Upper lobe of left lung (tissue), 6 donors: ENCODE data around the gene PLBD2. TPM values are rescaled to one million over a fixed set of nuclear protein-coding genes. Genes with fewer than 3 reads are reported as not detected.

Experiments used
- ATAC-seq, 2 donors: fragments of 200-7000 bp; cut with Tn5 transposase; one replicate each; pipeline ENCODE4 v1.9.1; 2022; ENCODE audit warnings: mild to moderate bottlenecking in 2 of 2, moderate library complexity in 2 of 2; ENCODE audit not compliant: low FRiP score in 2 of 2
- DNase-seq, 2 donors: peaks; one replicate each; pipeline ENCODE4 v3.0.0-alpha.2; 2019 to 2020
- H3K27ac ChIP-seq, 4 donors: fragments of 200-600 bp; sonication (generic); one replicate each; pipeline ENCODE4 v1.5.1; 2016 to 2019
- H3K27me3 ChIP-seq, 4 donors: fragments of 200-600 bp; sonication (generic); one replicate each; pipeline ENCODE4 v1.5.1; 2017 to 2019
- H3K36me3 ChIP-seq, 4 donors: fragments of 200-600 bp; sonication (generic); one replicate each; pipeline ENCODE4 v1.5.1; 2016 to 2019
- H3K4me1 ChIP-seq, 4 donors: fragments of 200-600 bp; sonication (generic); one replicate each; pipeline ENCODE4 v1.5.1; 2018 to 2019
- H3K4me3 ChIP-seq, 4 donors: fragments of 200-600 bp; sonication (generic); one replicate each; pipeline ENCODE4 v1.5.1; 2017 to 2019; ENCODE audit warnings: mild to moderate bottlenecking in 2 of 4, moderate library complexity in 1 of 4
- H3K9me3 ChIP-seq, 4 donors: fragments of 200-600 bp; sonication (generic); one replicate each; pipeline ENCODE4 v1.5.1; 2018 to 2019
- EP300 ChIP-seq, 4 donors: sonication (generic); formaldehyde crosslinking; IDR thresholded peaks; one replicate each; pipeline ENCODE4 v1.5.1; 2017; ENCODE audit warnings: antibody characterized with exemption in 4 of 4, control low read depth in 2 of 4
- POLR2A ChIP-seq, 4 donors: fragments of 450-650 bp; IDR thresholded peaks; one replicate each; pipeline ENCODE4 v1.5.1; 2016 to 2017; ENCODE audit warnings: antibody characterized with exemption in 4 of 4, mild to moderate bottlenecking in 2 of 4
- POLR2AphosphoS5 ChIP-seq, 2 donors: sonication (generic); formaldehyde crosslinking; IDR thresholded peaks; one replicate each; pipeline ENCODE4 v1.5.1; 2017; ENCODE audit warnings: antibody characterized with exemption in 2 of 2
- WGBS, 2 donors: methylation state at CpG; one replicate each; pipeline ENCODE4 v1.1.5; 2017 to 2018; 5-methylcytosine and 5-hydroxymethylcytosine counted together
- total RNA-seq, 6 donors: library from RNA; depleted of rRNA in 4 of 6; stranded (reverse); fragments of >200 nt in 4 of 6; gene quantifications; one replicate each; pipeline versions ENCODE4 v1.1.0 to v1.2.1, GENCODE V29; 2016 to 2021
- TF ChIP-seq, protein P1 (sequence below), 6 experiments: fragments of 450-650 bp in 4 of 6; fragments of 200-600 bp in 2 of 6; sonication (generic) in 2 of 6; IDR thresholded peaks; one replicate each; pipeline ENCODE4 v1.5.1; 2016 to 2019; ENCODE audit warnings: antibody characterized with exemption in 6 of 6
- donor health status: DM: no; HTN: no; CAD: no; lungs with moderate emphysema.
- donor health status: DM: no; HTN: yes; CAD: no; lungs with severe emphysema.

Gene PLBD2
- total RNA-seq, 6 donors from 2014 or later, result 19.5 to 60.0 (median 46.4) TPM

DNA sequence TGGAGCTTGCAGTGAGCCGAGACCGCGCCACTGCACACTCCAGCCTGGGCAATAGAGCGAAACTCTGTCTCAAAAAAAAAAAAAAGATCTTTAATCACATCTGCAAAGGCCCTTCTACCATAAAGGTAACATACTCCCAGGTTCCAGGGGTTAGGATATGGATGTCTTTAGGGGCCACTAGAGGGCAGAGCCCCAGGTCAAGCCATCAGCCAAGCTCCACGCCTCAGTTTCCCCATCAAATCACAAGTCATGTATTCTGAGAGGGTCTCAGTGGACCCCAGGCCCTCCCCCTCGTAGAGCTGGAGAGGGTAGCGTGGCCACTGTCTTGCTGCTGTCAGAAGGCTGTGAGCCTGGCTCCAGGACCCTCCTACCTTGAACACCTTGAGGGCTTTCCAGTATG is 42.2 kb upstream of the PLBD2 start:
- peaks cover 19 to 97% (median 82%) of the 10 kb centered on the region in 4 donors for H3K36me3 ChIP-seq
- no peak for ATAC-seq

DNA sequence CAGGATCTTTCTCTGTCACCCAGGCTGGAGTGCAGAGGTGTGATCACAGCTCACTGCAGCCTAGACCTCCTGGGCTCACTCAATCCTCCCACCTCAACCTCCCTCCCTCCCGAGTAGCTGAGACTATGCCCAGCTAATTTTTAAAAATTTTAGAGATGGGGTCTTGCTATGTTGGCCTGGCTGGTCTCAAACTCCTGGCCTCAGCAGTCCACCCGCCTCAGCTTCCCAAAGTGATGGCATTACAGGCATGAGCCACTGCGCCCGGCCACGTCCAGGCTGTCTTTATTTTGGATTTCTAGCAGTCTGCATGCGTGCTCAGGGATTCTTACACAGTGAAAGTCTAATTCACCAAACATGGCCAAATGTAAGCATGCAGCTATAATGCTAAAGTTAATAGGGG is 41.3 kb upstream of the PLBD2 start:
- Histone ChIP-seq H3K4me3 (no peak overlapping the region), H3K9me3 (no peaks in the 10 kb centered on the region), H3K27me3 (no peaks in the 10 kb centered on the region), H3K36me3 (peaks cover 19 to 90% (median 80%) of the 10 kb centered on the region in 4 donors), H3K27ac (no peak overlapping the region), H3K4me1 (no peaks in the 10 kb centered on the region)
- DNase-seq (no peak), ATAC-seq (no peak)
- WGBS, 2 donors, result 94 to 95% methylated on average over 6 of the region's 6 CpGs
- TF ChIP-seq POLR2AphosphoS5 (IDR thresholded peaks at IDR 0.05), result no peak
- TF ChIP-seq EP300 (IDR thresholded peaks at IDR 0.05), result no peak
- TF ChIP-seq, protein P1, sequence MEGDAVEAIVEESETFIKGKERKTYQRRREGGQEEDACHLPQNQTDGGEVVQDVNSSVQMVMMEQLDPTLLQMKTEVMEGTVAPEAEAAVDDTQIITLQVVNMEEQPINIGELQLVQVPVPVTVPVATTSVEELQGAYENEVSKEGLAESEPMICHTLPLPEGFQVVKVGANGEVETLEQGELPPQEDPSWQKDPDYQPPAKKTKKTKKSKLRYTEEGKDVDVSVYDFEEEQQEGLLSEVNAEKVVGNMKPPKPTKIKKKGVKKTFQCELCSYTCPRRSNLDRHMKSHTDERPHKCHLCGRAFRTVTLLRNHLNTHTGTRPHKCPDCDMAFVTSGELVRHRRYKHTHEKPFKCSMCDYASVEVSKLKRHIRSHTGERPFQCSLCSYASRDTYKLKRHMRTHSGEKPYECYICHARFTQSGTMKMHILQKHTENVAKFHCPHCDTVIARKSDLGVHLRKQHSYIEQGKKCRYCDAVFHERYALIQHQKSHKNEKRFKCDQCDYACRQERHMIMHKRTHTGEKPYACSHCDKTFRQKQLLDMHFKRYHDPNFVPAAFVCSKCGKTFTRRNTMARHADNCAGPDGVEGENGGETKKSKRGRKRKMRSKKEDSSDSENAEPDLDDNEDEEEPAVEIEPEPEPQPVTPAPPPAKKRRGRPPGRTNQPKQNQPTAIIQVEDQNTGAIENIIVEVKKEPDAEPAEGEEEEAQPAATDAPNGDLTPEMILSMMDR (IDR thresholded peaks at IDR 0.05), result no peak
- no peak for TF ChIP-seq POLR2A (IDR thresholded peaks at IDR 0.05)

More for the DNA sequence above, 42.2 kb upstream of the PLBD2 start:
- Histone ChIP-seq H3K27ac (no peak overlapping the region), H3K4me3 (no peak overlapping the region), H3K9me3 (no peaks in the 10 kb centered on the region), H3K4me1 (no peaks in the 10 kb centered on the region), H3K27me3 (no peaks in the 10 kb centered on the region)
- WGBS, 2 donors, result 94 to 98% methylated on average over 5 to 7 of the region's 7 CpGs
- TF ChIP-seq POLR2A (IDR thresholded peaks at IDR 0.05), result no peak
- no peak for TF ChIP-seq EP300 (IDR thresholded peaks at IDR 0.05)
- no peak for DNase-seq

DNA sequence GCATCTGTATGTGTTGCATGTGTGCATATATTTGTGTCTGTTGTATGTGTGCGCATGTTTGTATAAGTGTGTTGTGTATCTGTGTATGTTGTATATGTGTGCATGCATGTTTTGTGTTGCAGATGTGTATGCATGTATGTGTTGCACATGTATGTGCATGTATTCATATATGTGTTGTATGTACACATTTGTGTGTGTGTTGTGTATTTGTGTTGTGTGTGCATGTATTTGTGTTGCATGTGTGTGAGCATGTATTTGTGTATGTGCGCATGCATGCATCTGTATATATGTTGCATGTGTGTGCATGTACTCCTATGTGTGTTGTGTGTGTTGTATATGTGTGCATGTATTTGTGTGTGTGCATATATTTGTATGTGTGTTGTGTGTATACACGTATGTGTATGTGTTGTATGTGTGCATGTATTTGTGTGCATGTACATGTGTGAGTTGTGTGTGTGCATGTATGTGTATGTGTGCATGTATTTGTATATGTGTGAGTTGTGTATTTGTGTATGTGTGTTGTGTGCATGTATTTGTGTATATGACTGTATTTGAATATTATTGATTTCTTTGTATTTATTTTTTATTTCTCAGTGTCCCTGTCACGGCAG is 40.2 kb upstream of the PLBD2 start:
- WGBS, 2 donors, result 91 to 93% methylated on average over 4 of the region's 4 CpGs
- no peak overlapping the region for H3K4me3 ChIP-seq

DNA sequence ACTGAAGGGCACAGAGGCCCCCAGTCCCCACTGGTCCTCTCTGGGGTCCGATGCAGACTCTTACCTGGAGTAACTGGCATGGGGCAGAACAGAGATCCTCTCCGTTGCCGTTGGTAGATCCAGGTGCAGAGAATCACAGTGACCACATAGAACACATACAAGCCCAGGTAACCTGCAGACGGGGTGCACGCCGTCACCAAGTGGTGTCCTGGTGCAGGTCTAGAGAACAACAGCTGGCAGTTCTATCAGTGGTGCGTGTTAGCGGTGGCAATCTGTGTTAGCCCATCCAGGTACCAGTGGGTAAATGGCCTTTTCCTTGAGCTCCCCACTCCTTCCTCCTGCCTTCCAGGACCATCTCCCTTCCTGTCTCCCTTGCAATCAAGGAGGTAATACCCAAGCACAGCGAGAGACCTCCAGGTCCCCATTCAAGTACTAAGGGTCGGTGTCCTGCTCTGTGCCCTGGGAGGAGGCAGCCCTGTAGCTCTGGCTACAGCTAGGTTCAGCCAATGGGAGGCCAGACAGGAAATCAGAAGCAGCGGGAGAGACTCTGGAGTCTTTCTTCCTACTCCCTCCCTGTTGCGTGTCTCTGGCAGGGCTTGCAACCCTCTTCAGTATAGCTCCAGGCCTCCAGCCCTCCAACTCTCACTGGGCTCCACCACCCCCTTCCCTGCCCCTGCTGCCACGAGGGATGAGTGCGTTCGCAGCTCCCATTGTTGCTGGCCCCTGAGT is 39.3 kb upstream of the PLBD2 start:
- Histone ChIP-seq H3K27me3 (no peaks in the 10 kb centered on the region), H3K27ac (no peak overlapping the region), H3K4me3 (no peak overlapping the region), H3K36me3 (peaks cover 19 to 70% (median 64%) of the 10 kb centered on the region in 4 donors), H3K9me3 (no peaks in the 10 kb centered on the region), H3K4me1 (no peaks in the 10 kb centered on the region)
- ATAC-seq (no peak), DNase-seq (no peak)
- TF ChIP-seq POLR2AphosphoS5 (IDR thresholded peaks at IDR 0.05) (no peak), POLR2A (IDR thresholded peaks at IDR 0.05) (no peak), EP300 (IDR thresholded peaks at IDR 0.05) (no peak)
- TF ChIP-seq, protein P1 (IDR thresholded peaks at IDR 0.05), result no peak
- WGBS, 2 donors, result 91 to 95% methylated on average over 13 to 15 of the region's 15 CpGs

More for the DNA sequence above, 40.2 kb upstream of the PLBD2 start:
- H3K9me3 ChIP-seq, result no peaks in the 10 kb centered on the region
- ATAC-seq, result no peak
- TF ChIP-seq POLR2AphosphoS5 (IDR thresholded peaks at IDR 0.05) (no peak), POLR2A (IDR thresholded peaks at IDR 0.05) (no peak), EP300 (IDR thresholded peaks at IDR 0.05) (no peak)
- TF ChIP-seq, protein P1 (IDR thresholded peaks at IDR 0.05), result no peak
- no peak overlapping the region for H3K27ac ChIP-seq
- peaks cover 19 to 79% (median 74%) of the 10 kb centered on the region in 4 donors for H3K36me3 ChIP-seq
- no peaks in the 10 kb centered on the region for H3K27me3 ChIP-seq
- DNase-seq, result no peak
- no peaks in the 10 kb centered on the region for H3K4me1 ChIP-seq

DNA sequence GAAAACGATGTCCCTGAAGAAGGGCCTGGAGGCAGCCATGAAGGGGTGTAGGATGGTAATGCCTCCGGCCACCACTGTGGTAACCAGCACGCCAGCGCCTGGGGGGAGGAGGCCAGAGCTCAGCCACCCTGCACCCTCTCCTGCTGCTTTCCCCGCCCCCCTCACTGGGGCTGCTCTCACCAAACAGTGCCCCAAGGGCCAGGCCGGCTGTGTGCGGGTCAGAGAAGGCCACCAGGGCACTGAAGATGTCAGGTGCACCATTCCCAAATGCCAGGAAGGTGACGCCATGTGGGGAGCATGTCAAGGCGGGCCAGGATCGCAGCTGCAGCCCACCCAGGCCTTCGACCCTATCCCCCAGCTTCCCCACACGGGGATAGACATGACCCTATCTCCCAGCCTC is 38.0 kb upstream of the PLBD2 start:
- TF ChIP-seq, protein P1 (IDR thresholded peaks at IDR 0.05), result no peak
- TF ChIP-seq POLR2A (IDR thresholded peaks at IDR 0.05) (no peak), EP300 (IDR thresholded peaks at IDR 0.05) (no peak)
- H3K4me1 ChIP-seq, result no peaks in the 10 kb centered on the region

More for the DNA sequence above, 38.0 kb upstream of the PLBD2 start:
- 92 to 100% methylated on average over 4 to 12 of the region's 12 CpGs for WGBS, 2 donors
- H3K27me3 ChIP-seq, result no peaks in the 10 kb centered on the region
- DNase-seq, result peak in 1 of 2 donors; percentile 70
- ATAC-seq, result no peak
- no peaks in the 10 kb centered on the region for H3K9me3 ChIP-seq
- H3K27ac ChIP-seq, result no peak overlapping the region
- no peak overlapping the region for H3K4me3 ChIP-seq
- H3K36me3 ChIP-seq, result peaks cover 19 to 57% (median 52%) of the 10 kb centered on the region in 4 donors
